MCF 10A (cell line): ENCODE measurements around the gene GLDC. TPM values are rescaled to one million over a fixed set of nuclear protein-coding genes. Genes with fewer than 3 reads are reported as not detected.

Experiments
- BruUV-seq: library from RNA; stranded (reverse); fragments of 400-500 nt; replicated peaks from 2 replicates; lab custom pipeline; 2021; lab: Mats Ljungman, UMichigan
- CTCF ChIA-PET: fragments of 300-600 bp; sonication (Branson Sonifier 250); formaldehyde crosslinking; extraction: SDS; loops from one replicate; lab custom pipeline; 2021; ENCODE audit warnings: antibody characterized with exemption, inconsistent platforms; lab: Yijun Ruan, JAX
- POLR2A ChIA-PET: fragments of 300-600, 350-650 bp; sonication (Branson Sonifier 250); formaldehyde crosslinking; extraction: SDS; loops from one replicate; lab custom pipeline; 2020; ENCODE audit warnings: antibody characterized with exemption, inconsistent platforms; lab: Yijun Ruan, JAX
- DNase-seq: peaks from one replicate; pipeline ENCODE4 v3.0.0-alpha.2; 2018; ENCODE audit not compliant: unreplicated experiment
- H3K27ac Mint-ChIP-seq: one replicate; pipeline ENCODE4 v1.8.0; 2022; ENCODE audit warnings: mild to moderate bottlenecking, low read depth, mixed read lengths; ENCODE audit not compliant: unreplicated experiment
- H3K27me3 Mint-ChIP-seq: one replicate; pipeline ENCODE4 v1.8.0; 2022; ENCODE audit warnings: mixed read lengths; ENCODE audit not compliant: insufficient read depth, unreplicated experiment
- H3K36me3 Mint-ChIP-seq: one replicate; pipeline ENCODE4 v1.8.0; 2022; ENCODE audit warnings: mild to moderate bottlenecking, moderate library complexity, mixed read lengths; ENCODE audit not compliant: insufficient read depth, unreplicated experiment
- H3K4me1 Mint-ChIP-seq: one replicate; pipeline ENCODE4 v1.8.0; 2022; ENCODE audit warnings: mixed read lengths; ENCODE audit not compliant: insufficient read depth, unreplicated experiment
- H3K4me3 Mint-ChIP-seq: one replicate; pipeline ENCODE4 v1.8.0; 2022; ENCODE audit warnings: mild to moderate bottlenecking, moderate library complexity, mixed read lengths; ENCODE audit not compliant: unreplicated experiment
- H3K9me3 Mint-ChIP-seq: one replicate; pipeline ENCODE4 v1.8.0; 2022; ENCODE audit warnings: mixed read lengths; ENCODE audit not compliant: unreplicated experiment
- intact Hi-C: fragments of 100-400 bp; cut with micrococcal nuclease; formaldehyde crosslinking; loops from 2 replicates; pipeline ENCODE4 v1.14.1; 2022
- total RNA-seq: library from RNA; stranded (reverse); gene quantifications from 2 replicates; pipeline ENCODE4 v1.2.3, GENCODE V29; 2022
- TF ChIP-seq, protein P1 (sequence below): fragments of 200-600 bp; IDR thresholded peaks from one replicate; pipeline ENCODE4 v1.8.0; 2022; ENCODE audit warnings: antibody characterized with exemption, mild to moderate bottlenecking; ENCODE audit not compliant: unreplicated experiment

GLDC gene
- total RNA-seq, 1 experiment from 2014 or later = 2.9 TPM

DNA sequence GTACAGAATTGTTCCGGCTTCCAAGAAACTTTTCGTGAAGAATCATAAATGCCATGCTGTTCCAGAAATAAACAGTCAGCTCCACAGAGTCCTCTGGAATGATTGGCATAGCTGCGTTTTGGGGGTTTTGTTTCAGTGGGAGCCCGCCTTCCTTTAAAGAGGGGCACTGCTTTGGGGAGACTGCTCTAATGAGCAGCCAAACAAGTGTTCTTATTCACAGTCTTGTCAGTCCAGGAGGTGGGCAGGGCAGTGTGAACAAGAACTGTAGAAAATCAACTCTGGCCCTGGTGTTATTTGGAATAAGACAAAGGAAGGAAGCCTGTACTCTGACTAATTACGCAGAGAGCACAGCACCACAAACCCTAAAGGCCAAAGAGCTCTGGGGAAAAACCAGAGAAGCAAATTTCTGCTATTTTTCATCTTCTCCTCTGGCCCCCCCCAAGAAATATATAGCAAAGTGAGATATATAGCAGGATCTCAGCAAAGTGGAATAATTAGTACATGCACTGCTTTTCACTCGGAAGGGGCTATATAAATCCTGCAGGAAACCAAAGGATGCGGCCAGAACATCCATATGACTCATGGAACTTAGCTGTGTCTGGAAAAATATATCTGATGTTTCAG is 92.9 kb downstream of the GLDC start:
- DNase-seq = no peak
- H3K27me3 Mint-ChIP-seq = no peaks in the 10 kb centered on the region
- BruUV-seq = no TSS peak
- H3K36me3 Mint-ChIP-seq = peaks cover 9% of the 10 kb centered on the region
- intact Hi-C loops = no loop called here
- no peak overlapping the region for H3K27ac Mint-ChIP-seq
- no peaks in the 10 kb centered on the region for H3K9me3 Mint-ChIP-seq
- POLR2A ChIA-PET = interaction anchor here (0.8 to 1.2 kb wide), 2 partner anchors 11 to 14 kb away, joined by 3 to 4 read pairs; no protein-coding TSS in a partner anchor
- TF ChIP-seq, protein P1, sequence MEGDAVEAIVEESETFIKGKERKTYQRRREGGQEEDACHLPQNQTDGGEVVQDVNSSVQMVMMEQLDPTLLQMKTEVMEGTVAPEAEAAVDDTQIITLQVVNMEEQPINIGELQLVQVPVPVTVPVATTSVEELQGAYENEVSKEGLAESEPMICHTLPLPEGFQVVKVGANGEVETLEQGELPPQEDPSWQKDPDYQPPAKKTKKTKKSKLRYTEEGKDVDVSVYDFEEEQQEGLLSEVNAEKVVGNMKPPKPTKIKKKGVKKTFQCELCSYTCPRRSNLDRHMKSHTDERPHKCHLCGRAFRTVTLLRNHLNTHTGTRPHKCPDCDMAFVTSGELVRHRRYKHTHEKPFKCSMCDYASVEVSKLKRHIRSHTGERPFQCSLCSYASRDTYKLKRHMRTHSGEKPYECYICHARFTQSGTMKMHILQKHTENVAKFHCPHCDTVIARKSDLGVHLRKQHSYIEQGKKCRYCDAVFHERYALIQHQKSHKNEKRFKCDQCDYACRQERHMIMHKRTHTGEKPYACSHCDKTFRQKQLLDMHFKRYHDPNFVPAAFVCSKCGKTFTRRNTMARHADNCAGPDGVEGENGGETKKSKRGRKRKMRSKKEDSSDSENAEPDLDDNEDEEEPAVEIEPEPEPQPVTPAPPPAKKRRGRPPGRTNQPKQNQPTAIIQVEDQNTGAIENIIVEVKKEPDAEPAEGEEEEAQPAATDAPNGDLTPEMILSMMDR = no peak
- no peak overlapping the region for H3K4me3 Mint-ChIP-seq
- CTCF ChIA-PET = interaction anchor here (0.5 to 1.5 kb wide), 5 partner anchors 10 to 199 kb away, joined by 3 to 4 read pairs (median 3); no protein-coding TSS in a partner anchor
- peaks cover 19% of the 10 kb centered on the region for H3K4me1 Mint-ChIP-seq

DNA sequence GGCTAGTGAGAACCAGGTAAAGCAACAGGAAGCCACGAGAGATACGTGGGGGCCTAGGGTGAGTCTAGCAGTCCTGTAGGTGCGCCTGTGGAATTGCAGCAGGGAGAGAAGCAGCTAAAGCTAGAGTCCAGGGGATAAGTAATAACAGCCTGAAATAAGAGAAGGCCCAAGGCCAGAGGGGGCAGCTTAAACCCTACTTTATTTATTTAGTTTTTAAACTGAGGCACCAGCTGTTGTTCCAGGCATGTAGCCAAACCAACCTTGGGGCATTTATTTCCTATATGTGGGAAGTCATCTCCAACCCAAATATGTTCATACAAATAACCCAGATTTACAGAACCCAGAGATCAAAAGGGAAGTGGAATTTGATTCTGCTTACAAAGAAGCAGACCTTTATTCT is 93.5 kb downstream of the GLDC start:
- no TSS peak for BruUV-seq
- intact Hi-C loops = no loop called here
- peak; percentile 66 for DNase-seq
- Mint-ChIP-seq H3K4me3 (no peak overlapping the region), H3K27me3 (no peaks in the 10 kb centered on the region), H3K9me3 (no peaks in the 10 kb centered on the region), H3K36me3 (peaks cover 6% of the 10 kb centered on the region), H3K27ac (no peak overlapping the region), H3K4me1 (peaks cover 19% of the 10 kb centered on the region)
- TF ChIP-seq, protein P1 = no peak
- ChIA-PET POLR2A (interaction anchor here (0.8 to 1.2 kb wide), 2 partner anchors 11 to 15 kb away, joined by 3 to 4 read pairs; no protein-coding TSS in a partner anchor), CTCF (interaction anchor here (0.6 to 1.5 kb wide), 4 partner anchors 9 to 198 kb away, joined by 3 to 4 read pairs (median 4); no protein-coding TSS in a partner anchor)

DNA sequence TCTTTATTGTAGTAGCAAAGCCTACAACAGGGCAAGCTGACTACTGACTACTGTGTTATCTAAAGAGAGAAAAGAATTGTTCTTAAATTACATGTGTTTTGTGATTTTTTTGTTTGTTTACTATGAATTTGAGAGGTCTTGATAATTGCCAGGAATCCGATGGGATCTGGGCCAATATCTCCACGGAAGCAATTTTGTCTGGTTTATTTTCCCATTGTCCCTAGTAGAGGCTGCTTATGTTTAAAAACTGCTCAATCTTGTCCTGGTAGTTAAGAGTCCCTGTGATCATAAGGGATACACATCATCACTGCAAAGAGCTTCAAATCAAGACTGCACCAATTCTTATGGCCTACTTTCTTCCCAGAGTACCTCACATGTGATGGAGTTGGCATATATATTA is 94.4 kb downstream of the GLDC start:
- Mint-ChIP-seq H3K4me3 (no peak overlapping the region), H3K27me3 (no peaks in the 10 kb centered on the region), H3K27ac (no peak overlapping the region), H3K36me3 (peaks cover 6% of the 10 kb centered on the region), H3K4me1 (peaks cover 19% of the 10 kb centered on the region), H3K9me3 (no peaks in the 10 kb centered on the region)
- POLR2A ChIA-PET = no interaction called here
- BruUV-seq = no TSS peak
- TF ChIP-seq, protein P1 = no peak
- CTCF ChIA-PET = no interaction called here
- DNase-seq = no peak
- intact Hi-C loops = no loop called here

DNA sequence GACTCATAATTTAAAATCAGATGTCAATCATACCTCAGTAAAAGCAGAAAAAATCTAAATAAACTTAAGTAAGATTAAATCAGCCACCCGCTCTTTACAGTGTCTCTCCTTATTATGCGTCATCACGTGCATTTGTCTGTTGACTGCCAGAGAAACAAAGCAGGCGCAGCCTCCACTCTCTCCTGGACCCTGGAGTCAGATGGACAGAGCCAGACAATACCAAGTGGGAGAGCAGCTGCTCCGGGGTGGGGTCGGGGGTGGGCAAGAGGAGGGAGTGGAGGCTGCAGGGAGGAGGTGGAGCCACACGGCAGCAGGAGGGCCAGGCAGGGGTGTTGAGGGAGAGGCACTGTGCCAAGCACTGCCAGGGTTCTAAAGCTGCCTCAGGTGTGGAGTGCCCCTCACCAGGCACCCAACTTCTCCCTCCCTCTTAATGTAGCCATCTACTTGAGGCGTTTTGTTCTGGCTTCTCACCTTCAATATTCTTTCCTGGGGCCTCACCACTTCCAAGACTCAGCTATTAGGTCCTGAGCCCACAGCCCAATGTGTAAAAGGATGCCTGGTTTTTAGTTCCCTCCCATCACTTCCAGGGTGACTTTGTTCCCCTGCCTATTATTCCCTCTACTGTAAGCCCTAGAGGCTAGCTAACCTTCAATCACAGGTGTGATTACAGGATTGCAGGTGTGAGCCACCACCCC is 96.3 kb downstream of the GLDC start:
- Mint-ChIP-seq H3K9me3 (no peaks in the 10 kb centered on the region), H3K4me1 (peaks cover 19% of the 10 kb centered on the region), H3K4me3 (no peak overlapping the region), H3K27ac (no peak overlapping the region), H3K36me3 (peaks cover 6% of the 10 kb centered on the region), H3K27me3 (no peaks in the 10 kb centered on the region)
- TF ChIP-seq, protein P1 = no peak
- POLR2A ChIA-PET = no interaction called here
- intact Hi-C loops = no loop called here
- CTCF ChIA-PET = interaction anchor here (1.3 kb wide), 1 partner anchor 36 kb away, joined by 4 read pairs; no protein-coding TSS in a partner anchor
- no peak for DNase-seq
- no TSS peak for BruUV-seq
